ENCODE data around the gene HDAC10. TPM values are rescaled to one million over a fixed set of nuclear protein-coding genes. Genes with fewer than 3 reads are reported as not detected.

HDAC10 gene
- total RNA-seq, 1 donor from 2014 or later: 35.2 TPM

DNA sequence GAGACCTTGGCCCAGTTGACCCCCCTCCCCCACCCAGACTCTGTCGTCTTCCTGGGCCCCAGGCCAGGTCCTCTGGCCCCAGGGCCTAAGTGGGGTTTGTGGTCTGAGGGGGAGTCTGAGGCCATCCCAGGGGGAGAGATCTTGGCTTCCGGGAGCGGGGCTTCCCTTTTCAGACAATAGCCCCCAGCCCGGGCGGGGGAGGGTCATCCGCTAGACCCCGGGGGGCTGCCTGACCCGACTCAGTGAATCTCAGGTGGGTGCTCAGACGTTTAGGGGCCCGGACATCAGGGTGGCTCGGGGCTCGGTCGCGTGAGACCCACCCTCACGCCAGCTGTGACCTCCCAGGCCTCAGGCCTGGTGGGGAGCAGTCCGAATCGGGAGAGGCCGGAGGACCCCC is 18.5 kb upstream of the HDAC10 start:
- no peak for DNase-seq

DNA sequence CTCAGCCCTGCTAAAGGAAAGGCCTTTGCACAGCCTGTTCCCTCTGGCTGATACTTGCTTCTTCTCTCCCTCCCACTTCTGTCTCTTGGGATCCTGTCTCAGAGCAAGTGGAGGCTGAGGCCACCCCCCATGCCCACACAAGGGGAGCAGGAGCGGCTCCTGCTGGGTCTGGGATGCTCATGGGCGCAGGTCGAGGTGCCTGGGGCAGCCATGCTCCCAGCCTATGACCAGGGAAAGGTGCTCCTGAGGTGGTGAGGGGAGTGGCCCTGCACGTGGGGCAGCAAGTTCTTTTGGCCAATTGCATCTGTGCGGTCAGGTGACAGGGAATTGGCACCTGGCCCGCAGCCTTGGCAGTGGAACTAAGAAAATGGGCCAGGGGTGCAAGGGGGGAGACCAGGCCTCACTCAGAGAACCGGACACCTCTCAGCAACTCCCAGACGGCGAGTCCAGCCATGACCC is 17.6 kb upstream of the HDAC10 start:
- DNase-seq: peak; percentile 34

DNA sequence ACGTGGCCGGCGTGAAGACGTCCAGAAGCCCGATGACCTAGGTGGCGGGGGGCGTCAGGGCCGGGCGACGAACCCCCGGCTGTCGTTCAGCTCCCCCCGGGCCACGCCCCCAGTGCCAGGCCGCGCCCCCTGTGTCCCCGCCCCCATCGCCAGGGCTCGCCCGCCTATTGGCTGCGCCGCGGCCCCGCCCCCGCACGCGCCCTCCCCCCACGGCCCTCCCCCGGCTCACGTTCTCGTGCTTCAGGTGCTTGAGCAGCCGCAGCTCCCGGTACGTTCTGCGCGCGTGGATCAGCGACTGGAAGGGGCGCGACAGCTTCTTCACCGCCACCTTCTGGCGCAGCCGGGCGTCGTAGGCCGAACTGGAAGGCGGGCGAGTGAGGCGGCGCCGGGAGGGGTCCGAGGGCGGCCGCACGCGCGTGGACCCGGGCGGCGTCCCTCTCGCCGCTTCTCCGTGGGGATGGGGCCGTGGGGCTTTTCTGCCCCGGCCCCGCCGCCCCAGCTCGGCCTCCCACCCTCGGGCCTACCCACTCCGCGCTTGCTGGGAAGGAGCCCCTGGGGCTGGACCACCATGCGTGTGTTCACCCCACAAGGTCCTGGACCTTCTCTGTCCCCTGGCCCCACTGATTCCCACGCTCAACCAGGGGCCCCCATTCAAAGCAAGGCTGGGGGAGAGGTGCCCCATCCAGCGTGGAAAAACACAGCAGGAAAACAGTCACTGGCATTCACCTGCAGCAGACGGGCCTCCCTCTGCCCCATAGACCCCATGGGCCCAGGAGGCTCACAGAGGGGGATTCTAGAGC is 16.7 kb upstream of the HDAC10 start:
- DNase-seq: peak; percentile 43

DNA sequence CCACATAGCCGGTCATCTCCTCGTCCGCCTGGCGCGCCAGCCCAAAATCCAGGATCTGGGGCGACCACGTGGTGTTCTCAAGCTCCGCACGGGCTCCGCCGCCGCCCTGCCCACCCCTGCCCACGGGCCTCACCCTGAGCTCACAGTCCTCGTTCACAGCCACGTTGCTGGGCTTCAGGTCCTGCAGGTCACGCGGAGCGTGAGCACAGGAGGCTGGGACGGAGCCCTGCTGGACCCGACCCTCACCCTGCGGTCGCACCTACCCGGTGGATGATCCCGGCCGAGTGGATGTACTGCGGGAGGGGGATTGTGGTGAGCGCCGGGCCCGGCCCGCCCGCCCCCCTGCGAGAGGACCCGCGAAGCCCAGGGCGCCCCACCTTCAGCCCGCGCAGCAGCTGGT is 15.9 kb upstream of the HDAC10 start:
- DNase-seq: no peak

DNA sequence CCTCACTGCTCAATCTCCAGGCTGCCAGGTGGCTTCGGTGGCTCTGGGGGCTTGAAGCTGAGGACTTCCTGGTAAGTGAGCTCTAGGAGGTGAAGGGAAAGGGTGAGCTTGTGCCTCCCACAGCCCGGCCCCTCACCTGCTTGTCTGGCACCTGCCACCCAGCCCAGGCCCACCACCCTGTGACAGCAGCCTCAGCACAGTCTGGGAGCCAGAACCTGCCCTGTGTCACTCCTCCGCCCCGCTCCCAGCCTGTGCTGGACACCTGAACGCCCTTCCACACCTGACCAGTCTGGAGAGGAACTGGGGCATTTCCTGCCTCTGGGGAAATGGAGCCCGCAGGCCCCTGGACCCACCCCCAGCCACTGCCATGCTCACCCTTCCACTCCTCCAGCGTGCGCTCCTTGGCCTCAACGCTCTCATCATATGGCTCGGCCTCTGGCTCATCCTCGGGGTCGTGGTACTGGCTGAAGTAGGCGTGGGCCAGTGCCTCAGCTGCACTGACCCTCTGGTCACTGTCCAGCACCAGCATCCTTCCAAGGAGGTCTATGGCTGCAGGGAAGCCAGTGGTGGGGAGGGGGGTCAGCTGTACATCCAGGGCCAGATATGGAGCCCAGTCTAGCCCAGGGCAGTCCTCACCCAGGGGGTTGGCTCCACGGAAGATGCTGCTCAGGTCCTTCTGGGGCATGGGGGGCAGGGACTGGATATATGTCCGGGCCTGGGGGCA is 14.0 kb upstream of the HDAC10 start:
- no peak for DNase-seq

DNA sequence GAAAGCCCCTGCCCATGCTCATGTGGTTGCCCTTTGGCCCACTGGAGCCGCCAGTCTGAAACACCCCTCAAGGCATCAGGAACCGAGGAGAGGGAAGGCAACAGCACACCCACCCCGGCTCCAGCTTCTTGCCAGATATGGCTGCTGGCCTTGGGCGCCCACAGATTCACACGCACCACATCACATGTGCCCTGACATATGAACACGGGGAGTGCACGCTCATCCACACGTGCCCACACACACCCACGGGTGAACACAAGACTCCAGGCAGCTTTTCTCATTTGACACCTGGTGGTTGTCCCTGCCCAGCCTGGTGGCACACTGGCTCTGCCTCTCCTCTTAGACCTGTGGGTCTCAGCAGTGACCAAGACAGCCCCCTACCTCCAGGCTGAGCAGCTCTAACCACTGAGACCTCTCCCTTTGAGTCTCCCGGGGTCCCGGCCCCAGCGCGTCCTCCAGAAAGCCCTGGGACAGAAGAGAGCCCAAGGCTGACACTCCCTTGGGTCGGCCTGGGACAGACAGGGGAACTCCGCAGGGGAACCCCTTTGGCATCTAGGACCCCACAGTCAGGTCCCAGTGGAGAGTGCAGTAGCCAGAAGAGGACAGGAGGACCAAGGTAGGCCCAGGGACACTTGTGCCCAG is 13.2 kb upstream of the HDAC10 start:
- no peak for DNase-seq

DNA sequence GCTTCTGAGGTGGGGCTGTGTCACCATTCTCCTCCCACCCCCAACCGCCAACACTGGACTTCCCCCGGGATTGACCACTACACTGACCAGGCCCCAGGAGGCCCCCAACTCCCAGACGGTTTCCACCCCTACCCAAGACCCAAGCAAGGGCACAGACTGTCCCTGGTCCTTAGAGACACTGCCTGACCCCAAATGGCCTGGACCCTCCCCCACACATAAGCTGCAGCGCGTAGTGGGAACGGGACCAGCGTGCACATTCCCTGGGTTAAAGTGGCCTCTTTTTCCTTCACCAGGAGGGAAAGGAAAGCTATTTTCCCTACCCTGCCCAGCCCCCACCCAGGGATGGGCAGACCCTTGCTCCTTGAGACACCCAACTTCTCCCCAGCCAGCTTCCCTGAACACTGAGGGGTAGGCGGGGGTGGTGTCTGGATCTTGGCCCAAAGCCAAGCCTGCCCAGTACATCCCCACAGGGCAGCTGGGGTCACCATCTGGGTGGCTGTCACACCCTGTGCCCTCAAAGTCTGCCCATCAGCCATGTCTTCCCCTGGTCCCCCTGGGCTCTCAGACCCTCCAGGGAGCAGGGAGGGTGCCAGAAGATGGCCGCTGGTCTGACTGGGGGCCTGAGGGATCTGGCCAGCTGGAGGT is 12.0 kb upstream of the HDAC10 start:
- DNase-seq: no peak

DNA sequence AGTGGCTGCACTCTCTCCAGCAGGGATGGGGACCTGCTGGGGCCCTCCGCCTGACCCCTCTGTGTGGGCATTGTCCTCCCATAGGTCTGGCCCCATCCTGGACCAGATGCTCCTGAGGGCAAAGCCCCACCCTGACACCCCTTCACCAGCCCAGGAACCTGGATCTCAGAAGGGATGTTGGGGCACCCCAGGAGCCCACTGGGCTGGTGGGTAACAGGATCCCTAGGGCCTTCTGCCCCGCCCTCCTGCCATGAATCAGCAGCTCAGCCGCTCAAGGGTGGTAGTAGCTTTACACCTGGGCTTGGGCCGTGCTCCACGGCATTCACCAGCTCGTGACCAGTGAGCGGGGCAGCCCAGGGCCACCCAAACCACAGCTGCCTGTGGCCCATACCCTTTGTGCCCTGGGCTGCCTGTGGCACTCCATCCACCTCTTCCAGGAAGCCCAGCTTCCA is 11.4 kb upstream of the HDAC10 start:
- DNase-seq: no peak

DNA sequence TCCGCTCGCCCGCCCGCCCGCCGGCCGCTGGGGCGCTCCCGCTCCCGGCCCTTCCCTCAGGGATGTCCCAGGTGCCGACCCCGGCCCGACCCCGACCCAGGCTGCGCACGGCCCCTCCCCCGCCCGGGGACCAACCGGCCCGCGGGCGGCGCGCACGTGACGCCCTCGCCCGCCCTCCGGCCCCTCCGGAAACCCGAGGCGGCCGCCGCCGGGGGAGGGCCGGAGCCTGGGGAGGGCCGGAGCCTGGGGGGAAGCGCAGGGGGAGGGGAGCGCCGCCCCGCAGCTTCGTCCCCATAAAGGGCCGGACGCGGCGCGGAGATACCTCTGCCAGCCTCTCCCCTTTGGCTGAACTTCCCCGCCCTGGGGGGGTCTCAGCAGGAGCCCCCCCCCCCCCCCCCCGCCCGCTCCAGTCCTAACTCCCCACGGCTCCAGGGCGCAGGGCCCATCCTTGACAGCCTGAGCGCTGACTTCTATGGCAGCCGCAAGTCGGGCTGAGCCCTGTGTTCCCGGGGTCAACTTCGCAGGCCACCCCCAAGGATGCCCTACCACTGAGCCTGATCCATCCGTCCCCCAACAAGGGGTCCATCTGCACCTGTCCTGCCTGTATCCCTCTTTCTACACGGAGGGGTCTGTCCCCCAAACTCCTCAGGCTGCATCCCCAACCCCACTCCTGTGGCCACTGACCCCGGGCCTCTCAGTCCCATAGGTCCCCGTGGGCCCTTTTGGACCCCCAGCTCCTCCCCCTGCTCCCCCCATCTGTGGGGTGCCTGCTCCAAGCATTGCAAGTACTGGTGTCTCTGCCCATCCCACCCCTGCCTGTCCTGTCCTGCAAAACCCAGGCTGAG is 10.8 kb upstream of the HDAC10 start, which contains the start of gene MAPK12:
MAPK12 (minus strand) TSS at position 69 of the 845 bp plus-strand sequence. CDS start 174 bp downstream, outside the sequence.
- DNase-seq: peak; percentile 68

DNA sequence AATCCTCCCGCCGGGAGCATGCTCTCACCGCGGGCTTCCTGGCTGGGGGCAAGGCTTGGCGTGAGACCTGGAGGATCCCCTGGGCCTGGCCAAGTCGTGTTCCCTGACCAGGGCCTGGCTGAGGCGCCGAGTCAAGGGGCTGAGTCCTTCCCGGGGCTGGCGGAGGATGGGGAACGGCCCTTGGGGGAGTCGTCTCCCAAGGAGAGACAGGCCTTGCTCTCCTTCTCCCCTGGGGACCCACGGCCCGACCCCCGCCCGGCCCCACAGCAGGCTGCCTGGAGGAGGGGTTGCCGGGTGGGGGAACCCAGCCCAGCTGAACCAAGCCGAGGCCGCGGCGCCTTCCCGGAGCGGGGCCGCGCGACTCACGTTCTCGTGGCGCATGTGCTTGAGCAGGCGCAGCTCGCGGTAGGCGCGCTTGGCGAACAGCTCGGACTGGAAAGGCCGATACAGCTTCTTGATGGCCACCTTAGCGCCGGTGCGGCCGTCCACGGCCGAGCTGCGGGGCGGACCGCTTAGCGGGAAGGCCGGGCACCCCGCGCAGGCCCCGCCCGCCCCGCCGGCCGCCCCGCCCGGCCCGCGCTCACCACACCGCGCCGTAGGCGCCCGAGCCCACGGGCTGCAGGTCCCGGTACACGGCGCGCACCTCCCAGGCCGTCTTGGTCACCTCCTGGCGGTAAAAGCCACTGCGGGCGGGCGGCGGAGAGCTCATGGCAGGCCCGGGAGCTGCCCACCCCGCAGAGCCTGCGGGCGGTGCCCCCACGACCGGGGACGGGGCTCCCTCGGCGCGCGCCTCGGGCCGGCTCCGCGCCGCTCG is 9.9 kb upstream of the HDAC10 start:
- peak; percentile 76 for DNase-seq

DNA sequence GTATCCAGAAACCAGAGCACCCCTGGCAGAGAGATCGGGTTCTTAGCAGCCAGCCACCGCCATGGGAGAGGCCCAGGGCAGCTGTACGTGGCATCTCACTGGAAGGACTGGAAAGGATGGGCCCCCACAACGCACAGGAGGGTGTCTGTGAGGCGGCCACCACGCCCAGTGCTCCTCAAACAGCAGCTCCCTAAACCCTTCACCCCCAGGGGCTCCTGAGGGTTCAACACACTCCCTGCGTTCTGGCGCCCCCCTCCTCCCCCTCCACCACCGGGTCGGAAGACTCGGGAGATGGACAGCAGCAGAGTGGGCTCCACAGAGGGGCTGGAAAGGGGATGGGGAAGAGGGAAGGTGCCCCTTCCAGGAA is 9.4 kb upstream of the HDAC10 start:
- DNase-seq: no peak

DNA sequence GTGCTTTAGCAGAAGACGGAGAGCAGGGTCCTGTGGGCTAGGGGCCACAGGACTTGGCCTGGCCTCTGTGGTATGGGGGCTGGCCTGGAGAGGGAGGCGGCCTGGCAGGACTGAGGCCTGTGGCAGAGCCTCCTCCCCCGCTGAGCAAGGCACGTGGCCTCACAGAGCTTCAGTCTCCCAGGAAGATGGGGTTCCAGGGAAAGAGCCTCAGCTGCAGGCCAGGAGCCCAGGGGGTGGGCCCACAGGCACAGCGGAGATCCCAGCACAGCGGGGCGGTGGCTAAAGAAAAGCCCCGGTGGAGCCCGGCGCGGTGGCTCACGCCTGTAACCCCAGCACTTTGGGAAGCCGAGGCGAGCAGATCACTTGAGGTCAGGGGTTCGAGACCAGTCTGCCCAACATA is 8.2 kb upstream of the HDAC10 start:
- DNase-seq: no peak

DNA sequence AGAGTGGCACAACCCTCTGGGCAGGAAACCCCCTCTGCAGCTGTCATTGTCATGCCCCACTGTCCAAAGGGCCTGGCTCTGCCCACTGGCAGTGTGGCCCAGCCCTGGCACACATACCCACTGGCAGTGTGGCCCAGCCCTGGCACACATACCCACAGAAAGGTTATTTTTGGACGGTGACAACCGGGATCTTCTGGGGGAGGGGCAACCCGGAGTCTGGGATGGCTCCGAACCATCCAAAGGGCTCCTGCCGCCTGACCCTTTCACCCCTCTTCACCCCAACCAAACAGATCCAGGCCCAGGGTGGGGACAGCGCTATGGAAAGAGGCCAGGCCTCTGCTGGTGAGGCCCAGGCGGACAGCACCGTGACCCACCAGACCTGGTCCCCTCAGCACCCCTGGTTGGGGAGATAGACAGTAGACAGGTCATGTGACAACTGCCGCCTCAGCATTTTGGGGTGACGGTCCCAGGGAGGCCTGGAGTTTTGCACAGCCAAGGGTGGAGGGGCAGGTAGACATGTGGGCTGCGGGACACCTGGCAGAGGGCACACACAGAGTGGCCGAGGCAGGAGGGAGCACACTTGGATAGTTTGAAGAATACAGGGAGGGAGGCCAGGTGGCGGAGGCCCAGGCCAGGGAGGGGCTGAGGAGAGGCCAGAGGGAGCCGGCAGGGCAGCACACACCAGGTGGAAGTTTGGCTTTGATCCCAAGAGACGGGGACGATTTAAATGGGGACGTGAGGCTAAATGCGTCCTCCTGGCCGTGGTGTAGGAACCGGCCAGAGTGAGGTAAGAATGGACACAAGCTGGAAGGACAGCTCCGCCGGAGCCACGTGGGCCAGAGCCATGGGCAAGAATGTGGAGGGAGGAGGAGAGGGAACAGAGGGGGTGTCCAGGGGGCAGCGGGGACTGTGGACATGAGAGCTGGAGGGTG is 7.6 kb upstream of the HDAC10 start:
- DNase-seq: no peak

DNA sequence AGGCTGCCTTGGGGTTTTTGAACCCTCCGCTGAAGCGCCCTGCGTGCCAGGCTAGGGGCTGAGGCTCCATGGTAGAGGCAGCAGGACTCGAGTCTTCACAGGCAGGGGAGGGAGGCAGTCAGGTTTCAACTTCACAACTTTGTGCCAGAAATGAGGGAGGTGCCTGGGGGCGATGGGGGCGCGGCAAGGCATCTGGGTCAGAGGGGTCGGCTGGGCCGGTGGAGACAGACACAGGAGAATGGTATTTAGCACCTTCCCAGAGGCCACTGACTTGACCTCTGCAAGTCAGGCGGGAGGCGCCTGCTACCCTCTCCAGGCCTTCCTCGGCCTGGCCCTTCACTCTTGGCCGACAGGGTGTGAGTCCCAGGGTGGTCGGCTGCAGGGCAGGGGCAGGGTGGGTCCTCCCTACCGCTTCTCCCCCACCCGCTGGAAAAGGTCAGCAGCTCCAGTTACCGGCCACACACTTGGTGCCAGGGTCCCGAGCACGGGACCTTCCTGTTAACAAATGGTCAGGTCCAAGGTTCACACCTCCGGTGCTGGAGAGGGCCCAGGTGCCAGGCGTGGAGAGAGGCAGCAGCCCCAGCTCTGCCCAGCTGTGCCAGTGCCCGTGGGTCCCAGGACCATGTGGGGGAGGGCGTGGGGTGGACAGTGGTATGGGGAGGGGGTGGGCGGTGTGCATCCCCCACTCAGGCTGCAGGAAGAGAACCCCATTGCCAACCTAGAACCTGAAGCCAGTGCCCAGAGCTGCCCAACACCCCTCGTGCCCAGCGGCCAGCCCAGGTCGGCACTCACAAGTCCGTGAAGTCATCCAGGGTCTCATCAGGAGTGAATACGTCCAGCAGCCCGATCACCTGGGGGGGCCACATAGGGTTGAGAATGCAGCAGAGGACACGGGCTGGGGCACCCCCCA is 6.6 kb upstream of the HDAC10 start:
- no peak for DNase-seq

DNA sequence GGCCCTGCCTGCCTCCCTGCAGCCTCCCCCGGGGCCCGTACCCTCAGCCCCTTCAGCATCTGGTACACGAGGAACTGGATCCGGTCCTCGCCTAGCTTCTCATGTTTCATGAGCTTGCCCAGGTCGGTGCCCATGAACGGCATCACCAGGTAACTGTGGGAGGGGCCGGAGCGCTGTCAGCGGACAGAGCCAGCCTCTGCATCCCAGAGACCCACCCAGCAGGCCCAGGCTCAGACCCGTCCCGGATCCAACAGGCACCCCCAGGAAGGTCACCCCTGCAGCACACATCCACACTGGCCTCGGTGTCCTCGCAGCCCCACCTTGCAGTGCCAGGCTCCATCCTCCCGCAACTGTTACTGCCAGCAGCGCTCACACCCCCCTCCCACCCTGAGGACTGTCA is 6.0 kb upstream of the HDAC10 start:
- DNase-seq: no peak

DNA sequence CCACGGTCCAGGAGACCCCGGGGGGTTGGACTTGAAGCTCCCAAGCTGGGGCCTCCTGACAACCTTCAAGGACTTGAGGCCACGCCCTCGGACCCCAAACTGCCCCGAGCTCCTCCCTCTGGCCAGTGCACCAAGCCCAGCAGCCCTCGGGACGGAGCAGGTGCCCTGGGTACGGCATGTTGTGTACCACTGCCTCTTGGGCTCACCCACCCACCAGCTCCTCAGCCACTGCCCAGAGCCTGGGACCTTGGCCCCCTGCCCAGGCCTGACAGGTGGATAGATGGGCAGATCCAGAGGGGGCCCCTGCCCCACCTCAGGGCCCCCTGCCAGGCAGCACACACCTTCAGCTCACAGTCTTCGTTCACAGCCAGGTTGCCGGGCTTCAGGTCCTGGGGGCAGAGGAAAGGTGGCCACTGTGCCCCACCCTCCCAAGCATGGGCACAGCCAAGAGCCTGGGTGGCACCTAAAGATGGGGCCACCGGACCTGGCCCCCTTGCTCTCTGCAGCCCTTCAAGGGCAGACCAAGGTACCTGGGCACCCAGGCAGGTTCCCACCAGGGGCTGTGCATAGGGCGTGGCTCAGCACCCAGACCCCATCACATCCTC is 5.3 kb upstream of the HDAC10 start:
- DNase-seq: no peak

DNA sequence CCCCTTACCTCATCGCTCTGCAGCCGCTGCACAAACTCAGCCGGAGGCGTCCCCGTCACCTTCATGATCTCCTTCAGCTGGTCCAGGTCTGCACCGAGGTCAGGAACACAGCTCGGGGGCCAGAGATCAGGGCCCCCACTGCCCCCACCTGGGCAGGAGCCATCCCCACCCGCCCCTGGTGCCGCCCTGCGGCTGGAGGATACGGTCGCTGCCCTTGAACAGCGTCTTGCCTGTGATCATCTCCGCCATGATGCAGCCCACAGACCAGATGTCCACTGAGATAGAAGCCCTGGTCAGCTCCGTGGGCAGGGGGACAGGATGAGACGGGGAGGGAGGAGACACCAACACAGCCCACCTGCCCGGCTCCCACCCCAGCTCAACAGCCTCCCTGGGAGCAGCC is 4.5 kb upstream of the HDAC10 start:
- DNase-seq: no peak

DNA sequence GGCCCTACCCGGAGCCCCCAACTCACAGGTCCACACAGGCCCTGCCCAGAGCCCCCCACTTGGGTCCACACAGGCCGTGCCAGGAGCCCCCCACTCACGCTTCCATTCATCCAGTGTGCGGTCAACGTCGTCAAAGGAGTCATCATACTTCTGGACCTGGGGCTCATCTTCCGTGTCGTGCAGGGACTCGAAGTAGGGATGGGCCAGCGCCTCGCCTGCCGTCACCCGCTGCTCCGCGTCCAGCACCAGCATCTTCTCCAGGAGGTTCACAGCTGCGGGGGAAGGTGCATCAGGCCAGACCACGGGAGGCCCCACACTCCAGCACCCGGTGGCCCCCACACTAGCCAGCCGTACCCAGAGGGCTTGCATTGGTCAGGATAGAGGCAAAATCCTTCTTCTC is 4.0 kb upstream of the HDAC10 start:
- no peak for DNase-seq

Data from dermis blood vessel endothelial cell (primary cell).